Urinary bladder (tissue), 4 donors: ENCODE data around the gene TTC39A. TPM values are rescaled to one million over a fixed set of nuclear protein-coding genes. Genes with fewer than 3 reads are reported as not detected.

Source experiments
- DNase-seq: peaks from one replicate; pipeline ENCODE4 v3.0.0-alpha.2; 2015; ENCODE audit errors: extremely low spot score
- H3K27ac ChIP-seq: one replicate; pipeline ENCODE4 v1.5.1; 2013; ENCODE audit warnings: low read depth, mild to moderate bottlenecking, moderate library complexity
- H3K36me3 ChIP-seq: one replicate; pipeline ENCODE4 v1.6.1; 2013; ENCODE audit warnings: mild to moderate bottlenecking, moderate library complexity; ENCODE audit not compliant: insufficient read depth
- H3K4me1 ChIP-seq: one replicate; pipeline ENCODE4 v1.6.1; 2013; ENCODE audit warnings: mild to moderate bottlenecking, moderate library complexity; ENCODE audit not compliant: insufficient read depth
- H3K4me3 ChIP-seq: one replicate; pipeline ENCODE4 v1.5.1; 2013; ENCODE audit warnings: low read depth, low read length
- WGBS: extraction: QIAGEN DNeasy Blood & Tissue Kit; methylation state at CpG from one replicate; pipeline ENCODE4 v1.1.7; 2013; 5-methylcytosine and 5-hydroxymethylcytosine counted together
- polyA plus RNA-seq: library from polyadenylated mRNA; stranded (reverse); fragments of 200-250 nt; gene quantifications from one replicate; pipeline ENCODE4 v1.2.3, GENCODE V29; 2013
- total RNA-seq: library from RNA; depleted of rRNA; stranded (reverse); fragments of >200 nt; gene quantifications from one replicate; pipeline ENCODE4 v1.2.3, GENCODE V29; 2014
- donor health status: healthy with polysubstance abuse.
- donor health status: healthy.

Gene TTC39A
- 4.1 TPM for total RNA-seq
- polyA plus RNA-seq = 2.5 TPM

GRCh38 chr1:51330331-51331201 lies at the start of gene TTC39A:
Gene TTC39A, minus strand, starts transcription at chr1:51330562. Its CDS starts 85 bp downstream, at chr1:51330477.
- H3K27ac ChIP-seq = no peak within 1 kb of the TSS
- DNase-seq = no peak
- no peaks in the 10 kb centered on the region for H3K4me1 ChIP-seq
- no peaks in the 10 kb centered on the region for H3K36me3 ChIP-seq
- H3K4me3 ChIP-seq = peak within 1 kb of the TSS; percentile 50
- WGBS = 4% methylated on average over 86 of the region's 87 CpGs

GRCh38 chr1:51378871-51379270 lies 48.5 kb upstream of the TTC39A start:
- H3K36me3 ChIP-seq = peaks cover 1% of the 10 kb centered on the region
- no peak for DNase-seq
- no peak overlapping the region for H3K4me3 ChIP-seq
- no peak overlapping the region for H3K27ac ChIP-seq
- no peaks in the 10 kb centered on the region for H3K4me1 ChIP-seq
- 96% methylated on average over 6 of the region's 6 CpGs for WGBS

- H3K36me3 ChIP-seq = peaks cover under 1% of the 10 kb centered on the region
- DNase-seq = no peak
- H3K27ac ChIP-seq = no peak overlapping the region
- no peaks in the 10 kb centered on the region for H3K4me1 ChIP-seq
- WGBS = 92% methylated on average over 3 of the region's 3 CpGs
- H3K4me3 ChIP-seq = no peak overlapping the region
Observed at GRCh38 chr1:51373898-51374297, 43.5 kb upstream of the TTC39A start.

- H3K36me3 ChIP-seq = no peaks in the 10 kb centered on the region
- H3K4me1 ChIP-seq = no peaks in the 10 kb centered on the region
- no peak overlapping the region for H3K27ac ChIP-seq
- no peak for DNase-seq
- no peak overlapping the region for H3K4me3 ChIP-seq
Observed at GRCh38 chr1:51372561-51372960, 42.2 kb upstream of the TTC39A start.

- Histone ChIP-seq H3K4me1 (no peaks in the 10 kb centered on the region), H3K36me3 (no peaks in the 10 kb centered on the region), H3K27ac (no peak overlapping the region), H3K4me3 (no peak overlapping the region)
- WGBS = 78% methylated on average over 4 of the region's 4 CpGs
- no peak for DNase-seq
Observed at GRCh38 chr1:51369171-51369570, 38.8 kb upstream of the TTC39A start.

- peaks cover 5% of the 10 kb centered on the region for H3K36me3 ChIP-seq
- no peak for DNase-seq
- no peak overlapping the region for H3K4me3 ChIP-seq
- H3K27ac ChIP-seq = no peak overlapping the region
- WGBS = 100% methylated on average over 1 of the region's 1 CpG
- no peaks in the 10 kb centered on the region for H3K4me1 ChIP-seq
Observed at GRCh38 chr1:51365774-51366173, 35.4 kb upstream of the TTC39A start.

GRCh38 chr1:51359879-51360278 lies 29.5 kb upstream of the TTC39A start:
- Histone ChIP-seq H3K4me1 (no peaks in the 10 kb centered on the region), H3K36me3 (peaks cover 7% of the 10 kb centered on the region), H3K27ac (no peak overlapping the region), H3K4me3 (no peak overlapping the region)
- WGBS = 93% methylated on average over 4 of the region's 4 CpGs
- no peak for DNase-seq

GRCh38 chr1:51355382-51355781 lies 25.0 kb upstream of the TTC39A start:
- H3K4me1 ChIP-seq = no peaks in the 10 kb centered on the region
- 92% methylated on average over 1 of the region's 1 CpG for WGBS
- H3K36me3 ChIP-seq = peaks cover 4% of the 10 kb centered on the region
- no peak overlapping the region for H3K4me3 ChIP-seq
- no peak for DNase-seq
- H3K27ac ChIP-seq = no peak overlapping the region

- H3K4me1 ChIP-seq = no peaks in the 10 kb centered on the region
- peaks cover 2% of the 10 kb centered on the region for H3K36me3 ChIP-seq
- H3K27ac ChIP-seq = no peak overlapping the region
- no peak for DNase-seq
- WGBS = 65% methylated on average over 3 of the region's 3 CpGs
- no peak overlapping the region for H3K4me3 ChIP-seq
Observed at GRCh38 chr1:51354416-51354815, 24.1 kb upstream of the TTC39A start.

GRCh38 chr1:51351907-51352306 lies 21.5 kb upstream of the TTC39A start:
- no peaks in the 10 kb centered on the region for H3K4me1 ChIP-seq
- no peak for DNase-seq
- H3K36me3 ChIP-seq = peaks cover 2% of the 10 kb centered on the region
- H3K4me3 ChIP-seq = no peak overlapping the region
- WGBS = 91% methylated on average over 1 of the region's 1 CpG
- H3K27ac ChIP-seq = no peak overlapping the region

GRCh38 chr1:51349862-51350261 lies 19.5 kb upstream of the TTC39A start:
- Histone ChIP-seq H3K4me3 (no peak overlapping the region), H3K4me1 (no peaks in the 10 kb centered on the region), H3K27ac (no peak overlapping the region), H3K36me3 (peaks cover 2% of the 10 kb centered on the region)
- DNase-seq = no peak
- WGBS = 93% methylated on average over 3 of the region's 3 CpGs

GRCh38 chr1:51348147-51348527 lies 17.8 kb upstream of the TTC39A start:
- Histone ChIP-seq H3K36me3 (no peaks in the 10 kb centered on the region), H3K4me1 (no peaks in the 10 kb centered on the region), H3K4me3 (no peak overlapping the region), H3K27ac (no peak overlapping the region)
- DNase-seq = no peak

- no peak for DNase-seq
- 89% methylated on average over 6 of the region's 6 CpGs for WGBS
- no peak overlapping the region for H3K4me3 ChIP-seq
- H3K4me1 ChIP-seq = no peaks in the 10 kb centered on the region
- no peak overlapping the region for H3K27ac ChIP-seq
- H3K36me3 ChIP-seq = no peaks in the 10 kb centered on the region
Observed at GRCh38 chr1:51347398-51348146, 17.2 kb upstream of the TTC39A start.
